ENCODE results near the gene ERC2. TPM values are rescaled to one million over a fixed set of nuclear protein-coding genes. Genes with fewer than 3 reads are reported as not detected.
"Not testable (repeated sequence)": the region's sequence is repeated elsewhere in the genome, so short reads cannot be mapped to it uniquely, and the experiment has no call there.

The ERC2 gene
- total RNA-seq, 1 experiment from 2014 or later, result 0.90 TPM

GRCh38 chr3:55842204-55842603 lies 626.1 kb downstream of the ERC2 start:
- H3K9me3 ChIP-seq (ENCODE audit: low read depth, low read length, poor library complexity, severe bottlenecking), result no peaks in the 10 kb centered on the region
- no peaks in the 10 kb centered on the region for H3K4me1 ChIP-seq (ENCODE audit: insufficient read depth, low read length, poor library complexity, severe bottlenecking)
- H3K4me3 ChIP-seq (ENCODE audit: low read depth, low read length, poor library complexity, severe bottlenecking), result no peak overlapping the region
- ChIA-PET CTCF (no interaction called here), POLR2A (ENCODE audit: low non-redundant PET) (no interaction called here)
- intact Hi-C loops (cut with micrococcal nuclease; ENCODE audit: unreplicated experiment), result no loop called here
- no peaks in the 10 kb centered on the region for H3K36me3 ChIP-seq (ENCODE audit: insufficient read depth, low read length, poor library complexity, severe bottlenecking)
- no peak for TF ChIP-seq CTCF (conservative IDR thresholded peaks at IDR 0.05; ENCODE audit: low read depth, low read length)
- TF ChIP-seq EZH2 (IDR thresholded peaks at IDR 0.05; ENCODE audit: borderline replicate concordance, low read depth, low read length, poor library complexity, severe bottlenecking), result no peak
- H3K27me3 ChIP-seq (replicated peaks; ENCODE audit: insufficient read depth, low read depth, low read length, poor library complexity), result no peaks in the 10 kb centered on the region
- no peak for DNase-seq (ENCODE audit: low spot score)
- no TSS peak for BruUV-seq (replicated peaks)
- no peak overlapping the region for H3K27ac ChIP-seq (ENCODE audit: low read depth, low read length, poor library complexity, severe bottlenecking)

- POLR2A ChIA-PET (ENCODE audit: low non-redundant PET); H3K36me3 ChIP-seq (ENCODE audit: insufficient read depth, low read length, poor library complexity, severe bottlenecking); H3K27ac ChIP-seq (ENCODE audit: low read depth, low read length, poor library complexity, severe bottlenecking); H3K27me3 ChIP-seq (replicated peaks; ENCODE audit: insufficient read depth, low read depth, low read length, poor library complexity); H3K9me3 ChIP-seq (ENCODE audit: low read depth, low read length, poor library complexity, severe bottlenecking); intact Hi-C loops (cut with micrococcal nuclease; ENCODE audit: unreplicated experiment); CTCF ChIA-PET; H3K4me3 ChIP-seq (ENCODE audit: low read depth, low read length, poor library complexity, severe bottlenecking); DNase-seq (ENCODE audit: low spot score); H3K4me1 ChIP-seq (ENCODE audit: insufficient read depth, low read length, poor library complexity, severe bottlenecking); BruUV-seq (replicated peaks): not testable (repeated sequence)
These were observed 636.4 kb downstream of the ERC2 start for GRCh38 chr3:55831876-55832275.

- no peaks in the 10 kb centered on the region for H3K4me1 ChIP-seq (ENCODE audit: insufficient read depth, low read length, poor library complexity, severe bottlenecking)
- ChIA-PET POLR2A (ENCODE audit: low non-redundant PET) (no interaction called here), CTCF (no interaction called here)
- H3K27me3 ChIP-seq (replicated peaks; ENCODE audit: insufficient read depth, low read depth, low read length, poor library complexity), result no peaks in the 10 kb centered on the region
- no peaks in the 10 kb centered on the region for H3K9me3 ChIP-seq (ENCODE audit: low read depth, low read length, poor library complexity, severe bottlenecking)
- TF ChIP-seq EZH2 (IDR thresholded peaks at IDR 0.05; ENCODE audit: borderline replicate concordance, low read depth, low read length, poor library complexity, severe bottlenecking), result no peak
- no peak for TF ChIP-seq CTCF (conservative IDR thresholded peaks at IDR 0.05; ENCODE audit: low read depth, low read length)
- no TSS peak for BruUV-seq (replicated peaks)
- intact Hi-C loops (cut with micrococcal nuclease; ENCODE audit: unreplicated experiment), result no loop called here
- DNase-seq (ENCODE audit: low spot score), result no peak
- no peak overlapping the region for H3K4me3 ChIP-seq (ENCODE audit: low read depth, low read length, poor library complexity, severe bottlenecking)
- H3K36me3 ChIP-seq (ENCODE audit: insufficient read depth, low read length, poor library complexity, severe bottlenecking), result no peaks in the 10 kb centered on the region
- no peak overlapping the region for H3K27ac ChIP-seq (ENCODE audit: low read depth, low read length, poor library complexity, severe bottlenecking)
These were observed 639.6 kb downstream of the ERC2 start for GRCh38 chr3:55828712-55829111.

- no TSS peak for BruUV-seq (replicated peaks)
- CTCF ChIA-PET, result no interaction called here
These were observed 640.5 kb downstream of the ERC2 start for GRCh38 chr3:55827786-55828185.

More at GRCh38 chr3:55827786-55828185, 640.5 kb downstream of the ERC2 start:
- Histone ChIP-seq H3K9me3 (ENCODE audit: low read depth, low read length, poor library complexity, severe bottlenecking) (no peaks in the 10 kb centered on the region), H3K27me3 (replicated peaks; ENCODE audit: insufficient read depth, low read depth, low read length, poor library complexity) (no peaks in the 10 kb centered on the region), H3K36me3 (ENCODE audit: insufficient read depth, low read length, poor library complexity, severe bottlenecking) (no peaks in the 10 kb centered on the region), H3K27ac (ENCODE audit: low read depth, low read length, poor library complexity, severe bottlenecking) (no peak overlapping the region), H3K4me1 (ENCODE audit: insufficient read depth, low read length, poor library complexity, severe bottlenecking) (no peaks in the 10 kb centered on the region), H3K4me3 (ENCODE audit: low read depth, low read length, poor library complexity, severe bottlenecking) (no peak overlapping the region)
- POLR2A ChIA-PET (ENCODE audit: low non-redundant PET), result no interaction called here
- DNase-seq (ENCODE audit: low spot score), result no peak
- TF ChIP-seq EZH2 (IDR thresholded peaks at IDR 0.05; ENCODE audit: borderline replicate concordance, low read depth, low read length, poor library complexity, severe bottlenecking) (no peak), CTCF (conservative IDR thresholded peaks at IDR 0.05; ENCODE audit: low read depth, low read length) (no peak)
- intact Hi-C loops (cut with micrococcal nuclease; ENCODE audit: unreplicated experiment), result no loop called here

Data from A673 (cell line).